ENCODE data around the gene TSPAN14. TPM values are rescaled to one million over a fixed set of nuclear protein-coding genes. Genes with fewer than 3 reads are reported as not detected.
"Not testable (repeated sequence)": the region's sequence is repeated elsewhere in the genome, so short reads cannot be mapped to it uniquely, and the experiment has no call there.

The TSPAN14 gene
- total RNA-seq, 1 donor from 2014 or later: 199 TPM

GRCh38 chr10:80542053-80542452 lies 87.9 kb downstream of the TSPAN14 start:
- peak; percentile 46 for DNase-seq (ENCODE audit: low read depth)

DNA sequence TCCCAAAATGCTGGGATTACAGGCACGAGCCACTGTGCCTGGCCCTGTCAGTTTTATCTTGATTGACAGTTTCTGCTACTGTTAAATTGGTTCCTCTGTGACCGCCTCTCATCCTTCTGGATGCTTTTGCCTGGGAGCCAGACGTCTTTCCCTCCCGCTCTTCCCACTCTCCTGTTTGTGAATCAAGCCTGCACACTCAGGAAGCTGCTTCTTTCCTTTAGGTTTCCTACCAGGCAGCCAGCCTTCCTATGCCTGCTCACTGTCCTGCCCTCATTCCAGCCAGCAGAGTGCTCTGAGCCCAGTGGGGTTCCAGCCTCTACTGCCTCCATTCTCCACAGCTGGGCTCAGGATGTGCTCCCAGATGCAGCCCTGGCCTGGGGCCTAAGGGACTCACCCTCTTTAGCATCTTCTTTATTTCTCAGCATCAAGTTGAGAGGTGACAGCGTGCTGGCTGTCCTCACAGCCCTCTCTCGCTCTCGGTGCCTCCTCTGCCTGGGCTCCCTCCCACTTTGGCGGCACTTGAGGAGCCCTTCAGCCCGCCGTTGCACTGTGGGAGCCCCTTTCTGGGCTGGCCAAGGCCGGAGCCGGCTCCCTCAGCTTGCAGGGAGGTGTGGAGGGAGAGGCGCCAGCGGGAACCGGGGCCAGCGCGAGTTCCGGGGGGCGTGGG lies 88.7 kb downstream of the TSPAN14 start:
- no peak for DNase-seq (ENCODE audit: low read depth)

DNA sequence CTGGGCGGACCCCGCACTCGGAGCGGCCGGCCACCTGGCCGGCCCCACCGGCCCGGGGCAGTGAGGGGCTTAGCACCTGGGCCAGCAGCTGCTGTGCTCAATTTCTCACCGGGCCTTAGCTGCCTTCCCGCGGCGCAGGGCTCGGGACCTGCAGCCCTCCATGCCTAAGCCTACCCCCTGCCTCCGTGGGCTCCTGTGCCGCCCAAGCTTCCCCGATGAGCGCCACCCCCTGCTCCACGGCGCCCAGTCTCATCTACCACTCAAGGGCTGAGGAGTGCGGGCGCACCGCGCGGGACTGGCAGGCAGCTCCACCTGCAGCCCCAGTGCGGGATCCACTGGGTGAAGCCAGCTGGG lies 89.2 kb downstream of the TSPAN14 start:
- DNase-seq (ENCODE audit: low read depth): not testable (repeated sequence)

GRCh38 chr10:80544316-80544953 lies 90.3 kb downstream of the TSPAN14 start:
- no peak for DNase-seq (ENCODE audit: low read depth)

DNA sequence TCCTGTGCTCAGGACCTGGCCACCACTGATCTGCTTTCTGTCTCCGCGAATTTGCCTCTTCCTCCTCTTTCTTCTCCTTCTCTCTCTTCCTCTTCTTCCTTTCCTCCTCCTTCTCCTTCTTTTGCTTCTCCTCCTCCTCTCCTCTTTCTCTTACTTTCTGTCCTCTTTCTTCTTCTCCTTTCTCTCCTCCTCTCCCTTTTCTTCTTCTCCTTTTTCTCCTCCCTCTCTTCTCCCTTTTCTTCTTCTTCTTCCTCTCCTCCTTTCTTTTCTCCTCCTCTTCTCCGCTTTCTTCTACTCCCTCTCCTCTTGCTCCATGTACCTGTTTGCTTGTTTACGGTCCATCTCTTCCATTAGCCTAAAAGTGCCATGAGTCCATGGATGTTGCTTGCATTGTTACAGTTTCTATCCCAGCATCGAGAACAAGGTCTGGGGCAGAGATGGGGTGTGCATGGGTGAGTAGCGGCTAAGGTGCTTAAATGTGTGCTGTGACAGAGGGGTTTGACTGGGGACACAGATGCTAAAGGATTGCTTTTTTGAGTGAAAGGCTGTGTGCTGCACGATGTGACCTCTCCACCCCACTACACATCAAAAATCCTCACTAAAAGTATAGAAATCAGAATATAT lies 91.3 kb downstream of the TSPAN14 start:
- no peak for DNase-seq (ENCODE audit: low read depth)

DNA sequence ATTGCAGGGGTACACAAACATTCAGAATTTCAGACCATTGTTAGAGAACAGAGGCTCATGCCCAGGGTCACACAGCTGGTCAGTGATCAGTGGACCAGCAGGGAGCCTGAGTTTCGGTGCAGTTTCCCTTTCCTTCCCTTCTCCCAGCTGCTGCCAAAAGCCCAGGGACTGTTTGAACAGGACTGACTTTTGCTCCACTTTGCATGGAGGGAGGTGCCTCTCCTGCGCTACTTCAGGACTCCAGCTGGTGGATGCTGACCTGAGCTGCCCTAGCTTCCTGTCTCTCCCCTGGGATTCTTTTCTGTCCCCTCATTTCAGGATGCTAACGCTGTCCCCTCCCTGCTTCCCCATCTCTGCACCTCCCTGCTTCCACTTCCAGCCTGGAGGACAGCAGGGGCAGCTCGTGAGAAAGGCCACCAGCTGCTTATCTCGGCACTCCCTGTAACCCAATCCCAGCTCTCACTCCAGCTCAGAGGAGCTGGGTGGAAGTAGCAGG lies 98.1 kb downstream of the TSPAN14 start:
- no peak for DNase-seq (ENCODE audit: low read depth)

DNA sequence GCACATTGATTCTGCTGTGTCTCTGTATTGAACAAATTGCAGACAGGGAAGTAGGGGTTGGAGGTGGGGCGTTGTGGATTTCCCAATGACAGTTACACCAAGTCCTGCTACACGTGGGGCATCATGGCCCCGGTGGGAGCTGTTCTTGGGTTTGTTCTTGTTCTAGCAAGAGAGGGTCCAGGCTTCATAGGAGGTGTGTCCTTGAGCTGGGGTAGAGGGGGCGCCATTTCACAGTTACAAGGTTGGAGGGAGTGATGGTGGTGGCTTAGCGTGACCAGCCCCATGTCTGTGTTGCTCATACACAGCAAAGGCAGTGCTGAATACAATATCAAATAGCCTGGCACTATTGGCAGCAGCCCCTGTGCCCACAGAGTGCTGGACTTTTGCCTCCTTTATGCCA lies 99.3 kb downstream of the TSPAN14 start:
- no peak for DNase-seq (ENCODE audit: low read depth)

GRCh38 chr10:80554050-80554449 lies 99.9 kb downstream of the TSPAN14 start:
- DNase-seq (ENCODE audit: low read depth): no peak

- no peak for DNase-seq (ENCODE audit: low read depth)
Observed at GRCh38 chr10:80555415-80555814, 101.3 kb downstream of the TSPAN14 start.

- DNase-seq (ENCODE audit: low read depth): no peak
Observed at GRCh38 chr10:80561950-80562349, 107.8 kb downstream of the TSPAN14 start.

GRCh38 chr10:80567292-80567691 lies 113.2 kb downstream of the TSPAN14 start:
- no peak for DNase-seq (ENCODE audit: low read depth)

DNA sequence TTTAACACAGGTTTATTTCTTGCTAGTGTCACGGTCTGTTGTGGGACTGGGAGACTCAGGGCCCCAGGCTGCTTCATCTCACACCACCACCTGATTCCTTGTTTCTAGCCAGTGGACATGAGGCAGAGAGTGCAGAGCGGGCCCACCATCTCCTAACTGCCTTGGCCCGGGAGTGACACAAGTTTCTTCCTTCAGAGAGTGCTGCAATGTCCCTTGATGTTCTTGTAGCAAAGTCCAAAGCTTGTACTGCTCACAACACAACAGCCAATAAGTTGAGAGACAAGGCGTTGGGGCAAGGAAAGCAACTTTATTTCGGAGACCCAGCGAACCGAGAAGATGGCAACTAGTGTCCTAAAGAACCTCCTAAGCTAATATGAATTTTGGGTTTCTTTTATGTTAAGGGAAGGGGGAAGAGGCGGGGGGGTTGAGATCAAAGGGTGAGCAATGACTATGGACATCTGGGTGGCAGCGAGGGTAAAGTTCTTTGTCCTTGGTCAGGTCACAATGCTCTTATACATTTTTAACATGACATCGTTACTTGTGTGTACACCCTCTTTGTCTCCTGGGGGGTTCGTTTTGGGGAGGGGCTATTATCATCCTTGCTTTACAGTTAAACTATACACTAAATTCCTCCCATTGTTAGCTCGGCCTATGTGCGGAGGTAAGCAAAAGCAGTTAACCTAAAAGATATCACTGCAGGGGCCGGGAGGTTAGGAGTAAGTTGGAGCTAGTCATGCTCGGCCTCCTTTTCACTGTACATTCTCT lies 115.2 kb downstream of the TSPAN14 start:
- no peak for DNase-seq (ENCODE audit: low read depth)

DNA sequence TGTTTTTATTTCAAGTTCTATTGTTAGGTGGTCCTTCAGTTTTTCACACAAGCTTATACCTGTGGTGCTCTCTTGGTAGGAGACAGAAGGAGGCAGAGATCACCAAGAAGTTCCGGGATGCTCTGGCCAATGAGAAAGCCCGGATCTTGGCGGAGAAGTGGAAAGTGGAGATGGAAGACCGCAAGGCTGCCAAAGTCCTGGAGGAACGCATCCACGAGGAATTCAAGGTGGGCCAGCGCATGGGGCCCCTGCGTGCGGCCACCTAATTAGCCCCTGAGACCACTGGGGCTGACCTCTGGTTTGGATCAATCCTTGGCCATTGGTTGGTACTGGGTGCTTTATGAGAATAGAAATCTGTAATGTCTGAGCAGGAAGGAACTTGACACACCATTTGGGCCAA lies 117.2 kb downstream of the TSPAN14 start:
- no peak for DNase-seq (ENCODE audit: low read depth)

- DNase-seq (ENCODE audit: low read depth): no peak
Observed at GRCh38 chr10:80579181-80579763, 125.2 kb downstream of the TSPAN14 start.

DNA sequence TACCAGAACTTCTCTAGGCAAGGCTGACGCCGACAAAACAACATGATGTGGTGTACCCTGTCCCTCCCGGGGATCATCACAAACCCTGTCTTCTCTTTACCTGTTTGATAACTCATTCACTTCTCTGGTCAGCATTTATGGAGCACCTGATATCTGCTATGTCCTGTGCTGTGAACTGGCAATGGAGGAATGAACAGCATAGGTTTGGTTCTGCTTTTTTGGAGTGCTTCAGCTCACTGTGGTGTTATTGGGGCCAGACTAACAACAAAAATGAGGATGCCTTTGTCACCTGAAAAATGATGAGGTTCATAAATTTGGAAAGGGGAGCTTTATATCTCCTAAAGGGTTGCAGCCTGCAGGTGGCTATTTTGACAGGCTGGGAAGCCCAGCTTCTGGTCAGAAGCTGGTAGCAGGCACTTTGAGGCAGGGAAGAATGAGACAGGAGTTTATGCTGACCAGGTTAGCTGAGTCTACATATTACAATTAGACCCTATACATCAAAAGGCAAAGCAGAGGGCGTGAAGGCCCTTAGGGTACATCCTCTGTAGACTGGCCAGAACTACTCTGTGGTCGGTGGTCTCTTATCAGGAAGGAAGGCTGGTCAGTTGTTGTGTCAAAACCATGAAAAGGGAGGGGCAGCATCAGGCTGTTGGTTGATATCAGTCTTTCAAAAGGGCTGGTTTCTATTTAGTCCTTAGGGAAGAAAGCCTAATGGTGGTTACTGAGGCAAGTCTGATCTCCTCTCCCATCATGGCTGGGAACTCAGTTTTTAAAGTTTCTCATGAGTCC lies 125.9 kb downstream of the TSPAN14 start:
- DNase-seq (ENCODE audit: low read depth): no peak

DNA sequence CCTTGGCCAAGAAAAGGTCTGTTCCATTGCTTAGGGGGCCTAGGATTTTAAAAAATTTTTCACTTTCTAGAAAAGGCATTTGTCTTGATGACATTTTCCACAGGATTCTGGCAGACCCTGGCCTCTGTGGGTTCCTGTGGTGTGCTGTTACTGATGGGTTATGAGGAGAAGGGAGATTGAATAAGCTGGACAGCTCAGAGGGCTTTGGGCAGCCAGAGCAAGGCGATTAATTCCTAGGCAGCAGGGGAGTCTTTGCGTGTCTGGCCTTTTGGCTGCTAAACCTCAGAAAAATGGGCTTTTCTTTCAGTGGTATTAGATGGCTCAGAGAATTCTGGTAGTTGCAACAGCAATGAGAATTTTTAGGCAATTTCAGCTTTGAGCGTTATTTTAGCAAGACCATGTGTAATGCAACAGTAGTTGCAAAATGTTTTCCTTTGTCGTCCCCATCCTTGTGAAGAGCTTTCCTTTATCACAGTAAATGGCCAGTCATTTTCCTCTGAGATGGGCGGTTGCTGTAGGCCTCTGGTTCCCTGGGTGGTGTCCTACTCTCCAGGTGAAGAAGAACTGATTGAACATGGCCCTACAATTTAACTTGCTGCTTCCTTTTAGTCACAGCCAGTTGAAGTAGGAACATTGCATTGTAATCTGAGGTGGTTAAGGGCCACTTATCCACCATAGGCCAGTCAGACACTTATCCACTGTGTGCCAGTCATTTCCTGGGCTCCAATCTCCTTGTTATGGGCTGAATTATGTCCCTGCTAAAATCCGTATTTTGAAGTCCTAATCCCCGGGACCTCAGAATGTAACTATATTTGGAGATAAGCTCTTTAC lies 126.7 kb downstream of the TSPAN14 start:
- DNase-seq (ENCODE audit: low read depth): no peak

- no peak for DNase-seq (ENCODE audit: low read depth)
Observed at GRCh38 chr10:80581469-80581835, 127.3 kb downstream of the TSPAN14 start.

GRCh38 chr10:80582286-80582960 lies 128.3 kb downstream of the TSPAN14 start:
- DNase-seq (ENCODE audit: low read depth): no peak
